Endothelial cell of umbilical vein (primary cell): ENCODE data around the gene ZYX. TPM values are rescaled to one million over a fixed set of nuclear protein-coding genes. Genes with fewer than 3 reads are reported as not detected.
A peak's percentile ranks its signal among the peaks of the same experiment; 100 is the strongest.

Source experiments
- BruUV-seq: library from RNA; stranded (reverse); fragments of 400-500 nt; replicated peaks from 2 replicates; lab custom pipeline; 2021; lab: Mats Ljungman, UMichigan
- CTCF ChIA-PET: fragments of 300-600, 350-600 bp; sonication (Branson Sonifier 250); formaldehyde crosslinking; loops from one replicate; lab custom pipeline; 2021; ENCODE audit warnings: antibody characterized with exemption, inconsistent platforms; lab: Charles Lee
- POLR2A ChIA-PET: fragments of 300-600, 350-600 bp; sonication (Branson Sonifier 250); formaldehyde crosslinking; loops from one replicate; lab custom pipeline; 2021; ENCODE audit warnings: antibody characterized with exemption, inconsistent platforms; lab: Charles Lee
- DNase-seq: peaks from one replicate; pipeline ENCODE4 v3.0.0-alpha.2; 2011; ENCODE audit warnings: low read depth, low spot score
- FAIRE-seq: peaks from 2 replicates; lab custom pipeline; 2011; peaks lifted over from hg19 to GRCh38; lab: Jason Lieb, UNC
- H2AFZ ChIP-seq: 2 replicates; pipeline ENCODE4 v1.6.0; 2012; ENCODE audit warnings: low read depth, low read length, control low read depth, inconsistent platforms
- H3K27ac ChIP-seq: 2 replicates; pipeline ENCODE4 v1.5.1; 2011; ENCODE audit warnings: low read depth, mild to moderate bottlenecking, control low read depth, low read length, moderate library complexity; ENCODE audit not compliant: insufficient read depth
- H3K27me3 ChIP-seq, 2 experiments: 2 replicates each; pipeline versions ENCODE4 v1.6.0 to v1.6.1; 2011; ENCODE audit warnings: low read length in 2 of 2, mixed read lengths in 1 of 2; ENCODE audit not compliant: control insufficient read depth in 2 of 2, insufficient read depth in 2 of 2
- H3K36me3 ChIP-seq, 2 experiments: 2 replicates in 1 of 2; 3 replicates in 1 of 2; pipeline ENCODE4 v1.5.1; 2011; ENCODE audit warnings: low read length in 2 of 2, mild to moderate bottlenecking in 1 of 2, moderate library complexity in 1 of 2; ENCODE audit not compliant: control insufficient read depth in 2 of 2, insufficient read depth in 2 of 2; ENCODE audit errors: extremely low read depth in 1 of 2
- H3K4me1 ChIP-seq: 3 replicates; pipeline ENCODE4 v1.5.1; 2011; ENCODE audit warnings: mild to moderate bottlenecking, low read length; ENCODE audit not compliant: control insufficient read depth, insufficient read depth; ENCODE audit errors: extremely low read depth
- H3K4me2 ChIP-seq: 2 replicates; pipeline ENCODE4 v1.6.1; 2011; ENCODE audit warnings: low read length, control low read depth, mixed read lengths; ENCODE audit not compliant: insufficient read depth
- H3K4me3 ChIP-seq, 3 experiments: fragments of 200-600 bp in 1 of 3; sonication (generic), shearing (Covaris generic) in 1 of 3; replicated peaks in 1 of 3; 2 replicates each; pipeline ENCODE4 v1.5.1; 2011 to 2016; ENCODE audit warnings: control low read depth in 3 of 3, low read length in 3 of 3, mild to moderate bottlenecking in 2 of 3, inconsistent platforms in 1 of 3, low read depth in 1 of 3, moderate library complexity in 1 of 3; ENCODE audit not compliant: insufficient read depth in 1 of 3
- H3K79me2 ChIP-seq: 2 replicates; pipeline ENCODE4 v1.6.0; 2012; ENCODE audit warnings: low read length, inconsistent platforms; ENCODE audit not compliant: control insufficient read depth, insufficient read depth
- H3K9ac ChIP-seq: replicated peaks from 2 replicates; pipeline ENCODE3; 2011; ENCODE audit warnings: low read length, control low read depth; ENCODE audit not compliant: insufficient read depth; ENCODE audit errors: extremely low read depth
- H3K9me1 ChIP-seq: replicated peaks from 3 replicates; pipeline ENCODE4 v1.6.0; 2011; ENCODE audit warnings: mild to moderate bottlenecking, low read length; ENCODE audit not compliant: control insufficient read depth, insufficient read depth; ENCODE audit errors: extremely low read depth
- H3K9me3 ChIP-seq: replicated peaks from 2 replicates; pipeline ENCODE4 v1.5.1; 2012; ENCODE audit warnings: low read length, inconsistent platforms; ENCODE audit not compliant: control insufficient read depth, insufficient read depth
- H4K20me1 ChIP-seq: replicated peaks from 2 replicates; pipeline ENCODE3; 2011; ENCODE audit warnings: mild to moderate bottlenecking, low read length; ENCODE audit not compliant: control insufficient read depth, insufficient read depth; ENCODE audit errors: extremely low read depth
- CTCF ChIP-seq, 2 donors: IDR thresholded peaks; 1 replicate in 1 of 2; 2 replicates in 1 of 2; pipeline ENCODE4 v1.5.1; 2011; ENCODE audit warnings: low read length in 2 of 2, mild to moderate bottlenecking in 2 of 2, moderate library complexity in 2 of 2, control low read depth in 1 of 2, inconsistent platforms in 1 of 2, low read depth in 1 of 2; ENCODE audit not compliant: insufficient read depth in 1 of 2; ENCODE audit errors: extremely low read depth in 1 of 2
- EZH2 ChIP-seq: IDR thresholded peaks from 2 replicates; pipeline ENCODE4 v1.6.1; 2012; ENCODE audit warnings: borderline replicate concordance, low read depth, mild to moderate bottlenecking, moderate library complexity, low read length, inconsistent platforms; ENCODE audit not compliant: severe bottlenecking
- FOS ChIP-seq: IDR thresholded peaks from 2 replicates; pipeline ENCODE4 v1.6.1; 2011; ENCODE audit warnings: mild to moderate bottlenecking, low read length, moderate library complexity, borderline replicate concordance; ENCODE audit not compliant: insufficient read depth
- GATA2 ChIP-seq: IDR thresholded peaks from 2 replicates; pipeline ENCODE4 v1.7.0; 2011; ENCODE audit warnings: low read depth, mild to moderate bottlenecking, moderate library complexity, mixed read lengths, low read length; ENCODE audit not compliant: insufficient read length, insufficient read depth
- JUN ChIP-seq: IDR thresholded peaks from 2 replicates; pipeline ENCODE4 v1.6.1; 2011; ENCODE audit warnings: borderline replicate concordance, low read depth; ENCODE audit not compliant: insufficient read length, insufficient read depth
- MYC ChIP-seq: IDR thresholded peaks from one replicate; pipeline ENCODE4 v1.6.1; 2011; ENCODE audit warnings: mild to moderate bottlenecking, low read depth, low read length
- POLR2A ChIP-seq: IDR thresholded peaks from 2 replicates; pipeline ENCODE4 v1.6.1; 2012; ENCODE audit warnings: low read depth, mild to moderate bottlenecking, control low read depth, low read length
- POLR2AphosphoS5 ChIP-seq: IDR thresholded peaks from 2 replicates; pipeline ENCODE4 v1.6.1; 2012; ENCODE audit warnings: low read depth, mild to moderate bottlenecking, control low read depth, low read length, moderate library complexity; ENCODE audit not compliant: insufficient read depth
- dilution Hi-C: fragments of 300-500 bp; cut with MboI; formaldehyde crosslinking; loops from one replicate; pipeline ENCODE4 v1.15.0; 2019; ENCODE audit warnings: low sequenced_read_pairs; ENCODE audit not compliant: extremely low pct_ligation_motif_present
- intact Hi-C: fragments of 100-400 bp; cut with micrococcal nuclease; formaldehyde crosslinking; loops from one replicate; pipeline ENCODE4 v1.10.0; 2022
- polyA plus RNA-seq, 4 experiments: library from polyadenylated mRNA; depleted of rRNA in 3 of 4; stranded (reverse) in 3 of 4; unstranded in 1 of 4; fragments of >200 nt; gene quantifications; 2 replicates each; pipeline versions ENCODE4 v1.2.1 to v1.2.3, GENCODE V29; 2011 to 2012; ENCODE audit warnings: missing spikeins in 1 of 4
- total RNA-seq: library from RNA; stranded (reverse); gene quantifications from 2 replicates; pipeline ENCODE4 v1.2.3, GENCODE V29; 2021
- TF ChIP-seq, protein P1 (sequence below): IDR thresholded peaks from 2 replicates; pipeline ENCODE4 v1.6.1; 2011; ENCODE audit not compliant: insufficient read depth, insufficient read length

ZYX gene
- total and polyA plus RNA-seq, 2 donors (not counting 3 experiments of a cell fraction or from before 2014, with no cell fraction given) = 196 to 545 TPM

DNA sequence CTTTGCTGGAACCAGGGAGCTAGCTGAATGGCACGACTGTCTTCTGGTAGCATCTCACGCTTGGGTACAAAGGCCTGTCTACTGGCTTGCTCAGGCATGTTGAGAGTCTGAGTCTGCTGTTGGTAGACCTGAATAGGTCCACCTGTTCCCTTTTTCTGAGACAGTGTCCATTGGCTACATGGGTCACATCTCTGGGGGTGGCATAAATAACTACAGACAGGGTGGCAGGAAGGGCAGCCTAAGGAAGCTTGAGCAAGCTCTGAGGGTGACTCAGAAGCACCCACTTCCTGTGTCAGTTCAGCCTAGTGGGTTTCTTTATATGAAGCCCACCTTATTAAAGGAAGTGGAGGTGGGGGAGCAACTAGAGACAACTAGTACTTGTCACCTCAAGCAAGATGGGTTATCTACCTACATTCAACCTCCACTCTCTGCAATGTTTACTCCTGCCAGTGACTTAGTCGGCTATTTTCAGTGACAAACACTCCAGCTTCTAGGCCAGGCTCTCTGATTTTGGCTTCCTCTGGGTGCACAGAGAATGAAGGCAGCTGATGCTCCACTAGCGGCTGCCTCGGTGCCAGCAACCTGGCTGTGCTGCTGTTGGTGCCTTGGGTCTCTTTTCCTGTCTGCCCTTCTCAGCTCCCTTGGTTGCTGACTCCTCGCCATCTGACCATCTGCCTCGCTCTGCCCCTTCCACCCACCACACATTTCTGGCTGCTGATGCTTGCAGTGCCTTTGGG, 5.7 kb upstream of the ZYX start:
- H3K79me2 ChIP-seq = peaks cover 13% of the 10 kb centered on the region
- no peak overlapping the region for H3K4me3 ChIP-seq
- H3K9me1 ChIP-seq = no peaks in the 10 kb centered on the region
- H3K4me2 ChIP-seq = peak overlapping the region; percentile 35
- H3K9ac ChIP-seq = no peak overlapping the region
- H3K9me3 ChIP-seq = no peaks in the 10 kb centered on the region
- POLR2A ChIA-PET = no interaction called here
- no peaks in the 10 kb centered on the region for H4K20me1 ChIP-seq
- dilution Hi-C loops = loop anchor here (25.0 kb wide), 1 partner anchor 137 kb away; no protein-coding TSS in a partner anchor
- DNase-seq (no peak), FAIRE-seq (no peak)
- TF ChIP-seq POLR2A = no peak
- peak; percentile 5 for TF ChIP-seq JUN
- TF ChIP-seq FOS = peak; percentile 34
- TF ChIP-seq GATA2 = no peak
- no peaks in the 10 kb centered on the region for H3K36me3 ChIP-seq
- no peak overlapping the region for H3K27ac ChIP-seq
- H3K4me1 ChIP-seq = peaks cover 33% of the 10 kb centered on the region
- no peaks in the 10 kb centered on the region for H3K27me3 ChIP-seq
- no peak overlapping the region for H2AFZ ChIP-seq
- no TSS peak for BruUV-seq
- CTCF ChIA-PET = interaction anchor here (1.1 to 2.4 kb wide), 3 partner anchors 40 to 135 kb away, joined by 3 to 7 read pairs (median 4); partner anchors contain the start of gene CASP2
- intact Hi-C loops = no loop called here

DNA sequence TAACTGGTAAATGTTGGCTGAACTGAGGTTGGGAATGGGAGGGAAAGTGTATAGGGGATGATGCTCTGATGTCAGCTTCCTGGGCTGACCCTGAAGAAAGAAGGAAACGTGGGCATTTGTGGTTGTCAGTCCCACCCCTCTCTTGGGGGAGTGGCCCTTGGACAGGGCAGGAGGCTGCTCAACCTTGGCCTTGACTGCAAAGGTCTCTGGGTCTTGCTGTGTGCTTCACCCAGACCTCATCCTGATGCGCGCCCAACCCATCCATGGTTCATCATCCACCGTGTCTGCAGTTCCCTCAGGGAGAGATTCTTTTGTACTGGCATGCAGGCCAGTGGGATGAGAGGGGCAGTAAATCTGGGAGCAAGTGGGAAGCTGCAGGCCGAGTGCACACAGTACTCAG, 4.7 kb upstream of the ZYX start:
- no peaks in the 10 kb centered on the region for H3K9me3 ChIP-seq
- H3K9me1 ChIP-seq = no peaks in the 10 kb centered on the region
- no peak overlapping the region for H2AFZ ChIP-seq
- intact Hi-C loops = no loop called here
- dilution Hi-C loops = loop anchor here (25.0 kb wide), 1 partner anchor 136 kb away; no protein-coding TSS in a partner anchor
- no peaks in the 10 kb centered on the region for H4K20me1 ChIP-seq
- FAIRE-seq (no peak), DNase-seq (no peak)
- H3K4me3 ChIP-seq = no peak overlapping the region
- no peaks in the 10 kb centered on the region for H3K27me3 ChIP-seq
- no TSS peak for BruUV-seq
- H3K27ac ChIP-seq = no peak overlapping the region
- peaks cover 33% of the 10 kb centered on the region for H3K4me1 ChIP-seq
- H3K79me2 ChIP-seq = peaks cover 18% of the 10 kb centered on the region
- no peaks in the 10 kb centered on the region for H3K36me3 ChIP-seq
- POLR2A ChIA-PET = no interaction called here
- no peak overlapping the region for H3K4me2 ChIP-seq
- CTCF ChIA-PET = interaction anchor here (2.4 kb wide), 1 partner anchor 136 kb away, joined by 7 read pairs; no protein-coding TSS in a partner anchor
- H3K9ac ChIP-seq = no peak overlapping the region
- TF ChIP-seq FOS (no peak), POLR2AphosphoS5 (no peak), MYC (no peak), CTCF (IDR thresholded peaks at IDR 0.05; ENCODE audit: extremely low read depth in 1 of 2, insufficient read depth in 1 of 2, low read depth in 1 of 2, low read length in 2 of 2) (no peak), GATA2 (no peak), JUN (no peak), POLR2A (no peak), EZH2 (no peak)
- TF ChIP-seq, protein P1, sequence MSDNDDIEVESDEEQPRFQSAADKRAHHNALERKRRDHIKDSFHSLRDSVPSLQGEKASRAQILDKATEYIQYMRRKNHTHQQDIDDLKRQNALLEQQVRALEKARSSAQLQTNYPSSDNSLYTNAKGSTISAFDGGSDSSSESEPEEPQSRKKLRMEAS = no peak
